Vagina (tissue), 2 donors: Measurements from ENCODE around the gene ZNF467.

Experiments
- POLR2A ChIP-seq, 2 donors: fragments of 450-650 bp; IDR thresholded peaks; one replicate each; pipeline ENCODE4 v1.6.1; 2017; ENCODE audit warnings: antibody characterized with exemption in 2 of 2, mild to moderate bottlenecking in 2 of 2, moderate library complexity in 2 of 2
- TF ChIP-seq, protein P1 (sequence below), 3 experiments: fragments of 450-650 bp in 2 of 3; fragments of 200-600 bp in 1 of 3; sonication (generic) in 1 of 3; IDR thresholded peaks; one replicate each; pipeline ENCODE4 v1.5.1; 2017 to 2019; ENCODE audit warnings: antibody characterized with exemption in 3 of 3, mild to moderate bottlenecking in 2 of 3, moderate library complexity in 2 of 3

DNA sequence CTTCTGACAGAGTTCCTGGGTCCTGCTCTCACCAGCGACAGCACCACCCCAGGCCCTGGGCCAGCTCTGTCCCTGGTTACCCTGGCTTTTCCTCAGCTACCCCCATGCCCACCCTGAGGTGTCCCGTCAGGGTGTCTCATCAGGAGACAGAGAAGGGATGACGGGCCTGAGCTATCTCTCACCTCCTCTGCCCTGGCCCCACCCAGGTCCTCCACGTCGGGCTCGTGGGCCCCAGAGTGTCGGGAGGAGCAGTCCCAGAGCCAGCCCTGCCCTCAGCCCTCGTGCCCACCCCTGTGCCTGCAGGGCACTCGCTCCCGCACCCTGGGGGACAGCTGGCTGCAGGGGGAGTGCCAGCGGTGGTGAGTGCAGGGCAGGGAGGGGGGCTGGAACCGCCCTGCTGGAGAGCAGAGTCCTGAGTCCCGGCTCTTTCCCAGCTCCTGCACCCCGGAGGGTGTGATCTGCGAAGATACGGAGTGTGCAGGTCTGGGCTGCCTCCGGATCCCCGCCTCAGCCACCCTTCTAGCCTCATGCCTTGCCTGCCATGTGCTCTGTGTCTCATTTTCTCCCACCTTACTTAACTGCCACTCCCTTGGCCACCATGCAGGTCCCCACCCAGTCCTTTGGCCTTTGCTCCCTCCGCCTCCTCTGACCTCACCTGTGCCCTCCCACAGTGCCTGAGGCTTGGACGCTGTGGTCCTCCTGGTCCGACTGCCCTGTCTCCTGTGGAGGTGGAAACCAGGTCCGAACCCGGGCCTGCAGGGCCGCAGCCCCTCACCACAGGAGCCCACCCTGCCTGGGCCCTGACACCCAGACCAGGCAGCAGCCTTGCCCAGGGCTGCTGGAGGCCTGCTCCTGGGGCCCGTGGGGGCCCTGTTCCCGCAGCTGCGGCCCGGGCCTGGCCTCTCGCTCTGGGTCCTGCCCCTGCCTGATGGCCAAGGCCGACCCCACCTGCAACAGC, 48.1 kb upstream of the ZNF467 start:
- no peak for TF ChIP-seq POLR2A (IDR thresholded peaks at IDR 0.05)
- TF ChIP-seq, protein P1, sequence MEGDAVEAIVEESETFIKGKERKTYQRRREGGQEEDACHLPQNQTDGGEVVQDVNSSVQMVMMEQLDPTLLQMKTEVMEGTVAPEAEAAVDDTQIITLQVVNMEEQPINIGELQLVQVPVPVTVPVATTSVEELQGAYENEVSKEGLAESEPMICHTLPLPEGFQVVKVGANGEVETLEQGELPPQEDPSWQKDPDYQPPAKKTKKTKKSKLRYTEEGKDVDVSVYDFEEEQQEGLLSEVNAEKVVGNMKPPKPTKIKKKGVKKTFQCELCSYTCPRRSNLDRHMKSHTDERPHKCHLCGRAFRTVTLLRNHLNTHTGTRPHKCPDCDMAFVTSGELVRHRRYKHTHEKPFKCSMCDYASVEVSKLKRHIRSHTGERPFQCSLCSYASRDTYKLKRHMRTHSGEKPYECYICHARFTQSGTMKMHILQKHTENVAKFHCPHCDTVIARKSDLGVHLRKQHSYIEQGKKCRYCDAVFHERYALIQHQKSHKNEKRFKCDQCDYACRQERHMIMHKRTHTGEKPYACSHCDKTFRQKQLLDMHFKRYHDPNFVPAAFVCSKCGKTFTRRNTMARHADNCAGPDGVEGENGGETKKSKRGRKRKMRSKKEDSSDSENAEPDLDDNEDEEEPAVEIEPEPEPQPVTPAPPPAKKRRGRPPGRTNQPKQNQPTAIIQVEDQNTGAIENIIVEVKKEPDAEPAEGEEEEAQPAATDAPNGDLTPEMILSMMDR (IDR thresholded peaks at IDR 0.05), result no peak
